LNCaP clone FGC (cell line): ENCODE results near the gene FYN.

ENCODE experiments used
- DNase-seq: peaks from one replicate; pipeline ENCODE4 v3.0.0-alpha.2; 2011; ENCODE audit warnings: low read depth
- H3K4me3 ChIP-seq: 2 replicates; pipeline ENCODE4 v1.5.1; 2011; ENCODE audit warnings: mild to moderate bottlenecking, low read depth, low read length, control low read depth
- TF ChIP-seq, protein P1 (sequence below): IDR thresholded peaks from 2 replicates; pipeline ENCODE4 v1.5.1; 2012; ENCODE audit warnings: mild to moderate bottlenecking; ENCODE audit not compliant: control insufficient read depth, insufficient read depth; ENCODE audit errors: extremely low read depth

FYN gene

GRCh38 chr6:111864138-111865048, 8.9 kb downstream of the FYN start:
- TF ChIP-seq, protein P1, sequence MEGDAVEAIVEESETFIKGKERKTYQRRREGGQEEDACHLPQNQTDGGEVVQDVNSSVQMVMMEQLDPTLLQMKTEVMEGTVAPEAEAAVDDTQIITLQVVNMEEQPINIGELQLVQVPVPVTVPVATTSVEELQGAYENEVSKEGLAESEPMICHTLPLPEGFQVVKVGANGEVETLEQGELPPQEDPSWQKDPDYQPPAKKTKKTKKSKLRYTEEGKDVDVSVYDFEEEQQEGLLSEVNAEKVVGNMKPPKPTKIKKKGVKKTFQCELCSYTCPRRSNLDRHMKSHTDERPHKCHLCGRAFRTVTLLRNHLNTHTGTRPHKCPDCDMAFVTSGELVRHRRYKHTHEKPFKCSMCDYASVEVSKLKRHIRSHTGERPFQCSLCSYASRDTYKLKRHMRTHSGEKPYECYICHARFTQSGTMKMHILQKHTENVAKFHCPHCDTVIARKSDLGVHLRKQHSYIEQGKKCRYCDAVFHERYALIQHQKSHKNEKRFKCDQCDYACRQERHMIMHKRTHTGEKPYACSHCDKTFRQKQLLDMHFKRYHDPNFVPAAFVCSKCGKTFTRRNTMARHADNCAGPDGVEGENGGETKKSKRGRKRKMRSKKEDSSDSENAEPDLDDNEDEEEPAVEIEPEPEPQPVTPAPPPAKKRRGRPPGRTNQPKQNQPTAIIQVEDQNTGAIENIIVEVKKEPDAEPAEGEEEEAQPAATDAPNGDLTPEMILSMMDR: no peak
- DNase-seq: no peak
- H3K4me3 ChIP-seq: no peak overlapping the region

DNA sequence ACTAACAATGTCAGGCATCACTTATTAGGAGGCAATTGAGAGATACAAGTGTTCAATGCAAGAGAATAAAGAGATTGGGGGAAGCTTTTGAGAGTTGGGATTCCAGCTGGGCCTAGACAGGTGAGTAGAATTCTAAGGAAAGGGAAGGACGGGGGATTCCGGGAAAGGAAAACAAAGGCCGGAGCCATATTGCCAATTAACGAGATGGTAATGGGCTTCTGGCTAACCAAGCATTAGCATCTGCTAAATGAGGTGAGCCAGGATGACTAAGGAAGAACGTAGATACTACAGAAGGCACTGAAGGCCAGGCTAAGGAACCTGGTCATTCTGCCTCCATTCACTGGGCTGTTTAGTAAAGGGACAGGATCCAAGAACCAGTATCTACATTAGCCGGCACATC, 10.5 kb downstream of the FYN start:
- TF ChIP-seq, protein P1: no peak
- DNase-seq: no peak
- H3K4me3 ChIP-seq: no peak overlapping the region

GRCh38 chr6:111862314-111862713, 10.9 kb downstream of the FYN start:
- DNase-seq: no peak
- TF ChIP-seq, protein P1: no peak
- no peak overlapping the region for H3K4me3 ChIP-seq

- TF ChIP-seq, protein P1: no peak
- DNase-seq: no peak
- H3K4me3 ChIP-seq: no peak overlapping the region
These were observed 11.8 kb downstream of the FYN start for GRCh38 chr6:111861431-111861885.

- DNase-seq: no peak
- no peak overlapping the region for H3K4me3 ChIP-seq
- TF ChIP-seq, protein P1: no peak
These were observed 14.9 kb downstream of the FYN start for GRCh38 chr6:111858347-111858746.

GRCh38 chr6:111857674-111858337, 15.4 kb downstream of the FYN start:
- DNase-seq: no peak
- H3K4me3 ChIP-seq: no peak overlapping the region
- TF ChIP-seq, protein P1: no peak
